Peyer's patch (tissue), 4 donors: ENCODE measurements around the gene ZWINT.

Source experiments
- CTCF ChIP-seq, 6 experiments: fragments of 450-650 bp in 4 of 6; fragments of 200-600 bp in 2 of 6; sonication (generic) in 1 of 6; IDR thresholded peaks; one replicate each; pipeline ENCODE4 v1.5.1; 2017 to 2019; ENCODE audit warnings: antibody characterized with exemption in 6 of 6, mild to moderate bottlenecking in 3 of 6, moderate library complexity in 1 of 6
- POLR2A ChIP-seq, 2 donors: fragments of 450-650 bp; IDR thresholded peaks; one replicate each; pipeline ENCODE4 v1.5.1; 2017; ENCODE audit warnings: antibody characterized with exemption in 2 of 2, mild to moderate bottlenecking in 2 of 2, moderate library complexity in 2 of 2

GRCh38 chr10:56351909-56352630 lies 9.0 kb downstream of the ZWINT start:
- no peak for TF ChIP-seq POLR2A (IDR thresholded peaks at IDR 0.05)
- TF ChIP-seq CTCF (IDR thresholded peaks at IDR 0.05), result no peak
